H9 (cell line): ENCODE results near the gene RNF214. TPM values are rescaled to one million over a fixed set of nuclear protein-coding genes. Genes with fewer than 3 reads are reported as not detected.

ENCODE experiments used
- DNase-seq: peaks from one replicate; pipeline ENCODE4 v3.0.0-alpha.2; 2017
- H2AFZ ChIP-seq: one replicate; pipeline ENCODE4 v1.6.1; 2013; ENCODE audit warnings: mild to moderate bottlenecking, low read length, control low read depth, moderate library complexity
- H2AK5ac ChIP-seq: 2 replicates; pipeline ENCODE4 v1.6.1; 2013; ENCODE audit warnings: low read length, control low read depth, mixed read lengths; ENCODE audit not compliant: insufficient read length
- H2BK120ac ChIP-seq: one replicate; pipeline ENCODE4 v1.6.1; 2013; ENCODE audit warnings: low read depth, mild to moderate bottlenecking, low read length, control low read depth, inconsistent platforms; ENCODE audit not compliant: poor library complexity, severe bottlenecking
- H2BK12ac ChIP-seq: 2 replicates; pipeline ENCODE4 v1.6.1; 2013; ENCODE audit warnings: low read length, control low read depth, mixed read lengths, low read depth; ENCODE audit not compliant: insufficient read length
- H2BK15ac ChIP-seq: 2 replicates; pipeline ENCODE4 v1.6.1; 2013; ENCODE audit warnings: low read depth, low read length, control low read depth
- H2BK20ac ChIP-seq: one replicate; pipeline ENCODE4 v1.6.1; 2013; ENCODE audit warnings: low read depth, mild to moderate bottlenecking, low read length, control low read depth, inconsistent platforms; ENCODE audit not compliant: poor library complexity, severe bottlenecking
- H2BK5ac ChIP-seq: 2 replicates; pipeline ENCODE4 v1.6.1; 2013; ENCODE audit warnings: low read length, control low read depth, mixed read lengths; ENCODE audit not compliant: insufficient read length
- H3K14ac ChIP-seq: 2 replicates; pipeline ENCODE4 v1.6.1; 2013; ENCODE audit warnings: low read length, control low read depth; ENCODE audit not compliant: insufficient read depth
- H3K18ac ChIP-seq: 2 replicates; pipeline ENCODE4 v1.6.1; 2013; ENCODE audit warnings: low read depth, mild to moderate bottlenecking, mixed read lengths, low read length, control low read depth; ENCODE audit not compliant: insufficient read length
- H3K23ac ChIP-seq: 2 replicates; pipeline ENCODE4 v1.6.1; 2013; ENCODE audit warnings: low read length, control low read depth, mixed read lengths, low read depth; ENCODE audit not compliant: insufficient read length
- H3K23me2 ChIP-seq: 2 replicates; pipeline ENCODE4 v1.6.1; 2013; ENCODE audit warnings: low read depth, mild to moderate bottlenecking, mixed read lengths, low read length, control low read depth; ENCODE audit not compliant: insufficient read length, poor library complexity, severe bottlenecking
- H3K27ac ChIP-seq: 2 replicates; pipeline ENCODE4 v1.5.1; 2013; ENCODE audit warnings: low read length, control low read depth, mixed read lengths, low read depth; ENCODE audit not compliant: insufficient read length
- H3K27me3 ChIP-seq: 2 replicates; pipeline ENCODE4 v1.6.1; 2013; ENCODE audit warnings: low read length, control low read depth, inconsistent platforms; ENCODE audit not compliant: insufficient read depth
- H3K4ac ChIP-seq: 2 replicates; pipeline ENCODE4 v1.6.1; 2013; ENCODE audit warnings: low read depth, mild to moderate bottlenecking, control low read depth, inconsistent platforms, low read length, moderate library complexity
- H3K4me1 ChIP-seq: 2 replicates; pipeline ENCODE4 v1.6.1; 2013; ENCODE audit warnings: low read length, control low read depth, inconsistent platforms; ENCODE audit not compliant: insufficient read depth
- H3K4me2 ChIP-seq: 2 replicates; pipeline ENCODE4 v1.6.1; 2013; ENCODE audit warnings: low read length, control low read depth, mixed read lengths; ENCODE audit not compliant: insufficient read length, insufficient read depth
- H3K56ac ChIP-seq: 2 replicates; pipeline ENCODE4 v1.6.1; 2013; ENCODE audit warnings: low read depth, mild to moderate bottlenecking, mixed read lengths, low read length, control low read depth; ENCODE audit not compliant: insufficient read length
- H3K79me1 ChIP-seq: 2 replicates; pipeline ENCODE4 v1.6.1; 2013; ENCODE audit warnings: low read depth, mild to moderate bottlenecking, moderate library complexity, low read length, control low read depth, inconsistent platforms; ENCODE audit not compliant: insufficient read depth, poor library complexity, severe bottlenecking
- H3K79me2 ChIP-seq: 2 replicates; pipeline ENCODE4 v1.6.1; 2013; ENCODE audit warnings: low read length, control low read depth, inconsistent platforms; ENCODE audit not compliant: insufficient read depth
- H3K9ac ChIP-seq: 2 replicates; pipeline ENCODE4 v1.6.1; 2013; ENCODE audit warnings: low read length, control low read depth, mixed read lengths; ENCODE audit not compliant: insufficient read length; ENCODE audit errors: extremely low read depth
- H3K9me3 ChIP-seq: one replicate; pipeline ENCODE4 v1.6.1; 2013; ENCODE audit warnings: low read depth, low read length, inconsistent platforms; ENCODE audit not compliant: control insufficient read depth
- H3T11ph ChIP-seq: one replicate; pipeline ENCODE4 v1.6.1; 2013; ENCODE audit warnings: mild to moderate bottlenecking, low read length, control low read depth, inconsistent platforms
- H4K20me1 ChIP-seq: one replicate; pipeline ENCODE4 v1.6.1; 2013; ENCODE audit not compliant: control insufficient read depth, insufficient read length, insufficient read depth
- H4K5ac ChIP-seq: 2 replicates; pipeline ENCODE4 v1.6.1; 2013; ENCODE audit warnings: low read depth, mild to moderate bottlenecking, mixed read lengths, low read length, control low read depth; ENCODE audit not compliant: insufficient read length
- H4K8ac ChIP-seq: replicated peaks from 2 replicates; pipeline ENCODE4 v1.6.1; 2013; ENCODE audit warnings: low read length, control low read depth, mixed read lengths, low read depth; ENCODE audit not compliant: insufficient read length
- H4K91ac ChIP-seq: 2 replicates; pipeline ENCODE4 v1.6.1; 2013; ENCODE audit warnings: low read depth, mild to moderate bottlenecking, moderate library complexity, mixed read lengths, low read length, control low read depth; ENCODE audit not compliant: insufficient read length
- H3K27ac Mint-ChIP-seq, 3 experiments: 2 replicates in 2 of 3; 3 replicates in 1 of 3; pipeline ENCODE4 v1.8.0; 2020 to 2021; ENCODE audit warnings: mixed read lengths in 3 of 3, mild to moderate bottlenecking in 1 of 3, moderate library complexity in 1 of 3
- H3K27me3 Mint-ChIP-seq: 2 replicates; pipeline ENCODE4 v1.8.0; 2021; ENCODE audit warnings: low read depth, mild to moderate bottlenecking, moderate library complexity, mixed read lengths
- H3K36me3 Mint-ChIP-seq, 3 experiments: 2 replicates in 2 of 3; 3 replicates in 1 of 3; pipeline ENCODE4 v1.8.0; 2020 to 2021; ENCODE audit warnings: low read depth in 3 of 3, mixed read lengths in 3 of 3; ENCODE audit not compliant: insufficient read depth in 1 of 3
- H3K4me1 Mint-ChIP-seq, 2 experiments: 2 replicates each; pipeline ENCODE4 v1.8.0; 2020; ENCODE audit warnings: mixed read lengths in 2 of 2
- H3K4me3 Mint-ChIP-seq, 2 experiments: 2 replicates in 1 of 2; 3 replicates in 1 of 2; pipeline ENCODE4 v1.8.0; 2020 to 2021; ENCODE audit warnings: mild to moderate bottlenecking in 2 of 2, mixed read lengths in 2 of 2, moderate library complexity in 1 of 2
- H3K9me3 Mint-ChIP-seq, 2 experiments: 2 replicates in 1 of 2; 3 replicates in 1 of 2; pipeline ENCODE4 v1.8.0; 2020; ENCODE audit warnings: mild to moderate bottlenecking in 2 of 2, mixed read lengths in 2 of 2, moderate library complexity in 1 of 2
- CTCF ChIP-seq: fragments of 200-600 bp; sonication (generic); conservative IDR thresholded peaks from 3 replicates; pipeline ENCODE4 v1.8.0; 2021; ENCODE audit warnings: antibody characterized with exemption, mild to moderate bottlenecking
- WGBS: extraction: QIAGEN DNeasy Blood & Tissue Kit; methylation state at CpG from one replicate; pipeline ENCODE4 v1.1.7; 2013; ENCODE audit warnings: missing lambda C conversion rate, low lambda C conversion rate, mixed read lengths; ENCODE audit not compliant: insufficient read length; ENCODE audit errors: extremely low coverage; 5-methylcytosine and 5-hydroxymethylcytosine counted together
- total RNA-seq: library from RNA; stranded (reverse); gene quantifications from 2 replicates; pipeline ENCODE4 v1.2.1, GENCODE V29; 2021

Gene RNF214
- total RNA-seq, 1 experiment from 2014 or later: 26.0 TPM

GRCh38 chr11:117305145-117305544 lies 72.7 kb downstream of the RNF214 start:
- Histone ChIP-seq H3K23me2 (no peaks in the 10 kb centered on the region), H2BK120ac (no peak overlapping the region), H3K18ac (no peak overlapping the region), H2BK5ac (no peak overlapping the region), H3K4me2 (no peak overlapping the region), H2BK20ac (no peak overlapping the region), H3K4me1 (peaks cover 3% of the 10 kb centered on the region; the same call in 1 of the 2 replicates), H3K4ac (no peak overlapping the region), H3K9ac (no peak overlapping the region), H3K14ac (no peak overlapping the region), H3K27me3 (no peaks in the 10 kb centered on the region), H2AK5ac (no peak overlapping the region), H4K91ac (no peak overlapping the region), H2BK12ac (no peak overlapping the region), H3K9me3 (no peaks in the 10 kb centered on the region), H3K27ac (no peak overlapping the region), H2BK15ac (no peak overlapping the region), H3T11ph (no peak overlapping the region), H3K23ac (no peak overlapping the region), H2AFZ (no peak overlapping the region), H4K5ac (no peak overlapping the region), H3K79me1 (no peaks in the 10 kb centered on the region), H3K56ac (no peak overlapping the region), H4K20me1 (no peaks in the 10 kb centered on the region), H4K8ac (no peak overlapping the region), H3K79me2 (no peaks in the 10 kb centered on the region)
- Mint-ChIP-seq H3K4me3 (no peak overlapping the region), H3K36me3 (no peaks in the 10 kb centered on the region), H3K9me3 (no peaks in the 10 kb centered on the region), H3K27ac (no peak overlapping the region), H3K4me1 (peaks cover 28 to 30% of the 10 kb centered on the region in 2 experiments), H3K27me3 (peaks cover 3% of the 10 kb centered on the region; the same call in 1 of the 2 replicates)
- WGBS: no CpG with 5 or more reads among the region's 3 CpGs
- no peak for DNase-seq
- TF ChIP-seq CTCF: no peak
